HG03521 (cell line): ENCODE results near the gene HGFAC.

Experiments used
- ATAC-seq: cut with Tn5 transposase; IDR thresholded peaks from one replicate; pipeline ENCODE4 v1.9.1; 2021; ENCODE audit warnings: mild to moderate bottlenecking, moderate library complexity; ENCODE audit not compliant: unreplicated experiment

Gene HGFAC

DNA sequence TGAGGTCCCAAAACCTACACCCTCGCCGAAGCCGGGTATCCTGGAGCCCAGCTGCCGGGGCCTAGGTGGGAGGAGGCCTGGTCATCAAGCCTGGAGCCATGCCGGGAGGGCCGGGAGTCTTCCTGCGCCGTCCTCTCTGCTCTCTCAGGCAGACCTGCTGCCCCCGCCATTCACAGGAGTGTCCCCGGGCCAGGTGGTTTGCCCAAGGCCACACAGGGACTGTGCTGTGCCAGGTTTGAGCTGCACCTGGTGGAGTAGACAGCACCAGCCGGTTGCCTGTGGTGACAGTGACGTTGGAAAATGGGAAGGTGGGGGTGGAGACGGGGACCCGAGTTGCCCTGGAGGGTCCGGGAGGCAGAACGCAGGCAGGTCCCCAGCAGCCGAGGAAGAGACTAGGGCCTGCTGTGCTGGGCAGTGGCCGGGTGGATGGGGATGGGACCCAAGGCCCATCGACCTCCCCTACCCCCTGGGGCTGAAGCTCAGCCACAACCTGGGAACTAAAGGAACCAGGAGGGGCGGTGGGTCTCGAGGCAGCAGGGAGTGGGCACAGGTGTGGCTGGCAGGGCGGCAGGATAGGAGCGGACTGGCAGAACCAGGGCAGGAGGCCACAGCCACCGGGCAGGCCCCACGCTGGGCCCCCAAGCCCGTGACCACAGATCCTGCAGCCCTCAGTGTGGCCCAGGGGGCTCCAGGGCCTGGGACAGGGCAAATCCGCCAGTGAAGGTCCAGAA, 30.8 kb downstream of the HGFAC start:
- ATAC-seq: no peak

DNA sequence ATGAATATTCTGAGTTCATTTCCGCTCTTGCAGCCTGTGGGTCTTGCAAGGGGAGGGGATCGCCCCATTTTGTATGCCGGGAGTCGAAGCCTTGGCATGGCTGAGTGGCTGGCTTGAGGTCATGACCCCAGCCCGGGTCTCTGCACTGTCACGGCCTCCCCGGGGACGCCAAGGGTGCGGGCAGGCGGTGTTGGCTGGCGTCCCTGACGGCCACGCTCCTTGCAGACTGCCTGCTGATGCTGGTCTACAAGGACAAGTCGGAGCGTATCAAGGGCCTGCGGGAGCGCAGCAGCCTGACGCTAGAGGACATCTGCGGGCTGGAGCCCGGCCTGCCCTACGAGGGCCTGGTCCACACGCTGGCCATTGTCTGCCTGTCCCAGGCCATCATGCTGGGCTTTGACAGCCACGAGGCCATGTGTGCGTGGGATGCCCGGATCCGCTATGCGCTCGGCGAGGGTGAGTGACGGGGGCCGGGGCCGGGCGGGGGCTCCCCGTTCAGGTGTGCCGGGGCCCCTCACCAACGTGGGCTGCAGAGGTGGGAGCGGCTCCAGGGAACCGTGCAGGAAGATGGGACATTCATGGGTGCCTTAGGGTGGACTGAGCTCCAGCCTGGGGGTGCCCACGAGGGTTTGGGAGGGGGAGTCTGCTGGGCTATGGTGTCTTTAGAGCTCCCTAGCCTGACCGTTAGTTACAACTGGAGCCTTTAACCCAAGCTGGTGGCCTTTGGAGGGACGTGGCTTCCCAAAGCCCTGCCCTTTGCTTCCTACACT, 31.6 kb downstream of the HGFAC start:
- ATAC-seq: no peak

DNA sequence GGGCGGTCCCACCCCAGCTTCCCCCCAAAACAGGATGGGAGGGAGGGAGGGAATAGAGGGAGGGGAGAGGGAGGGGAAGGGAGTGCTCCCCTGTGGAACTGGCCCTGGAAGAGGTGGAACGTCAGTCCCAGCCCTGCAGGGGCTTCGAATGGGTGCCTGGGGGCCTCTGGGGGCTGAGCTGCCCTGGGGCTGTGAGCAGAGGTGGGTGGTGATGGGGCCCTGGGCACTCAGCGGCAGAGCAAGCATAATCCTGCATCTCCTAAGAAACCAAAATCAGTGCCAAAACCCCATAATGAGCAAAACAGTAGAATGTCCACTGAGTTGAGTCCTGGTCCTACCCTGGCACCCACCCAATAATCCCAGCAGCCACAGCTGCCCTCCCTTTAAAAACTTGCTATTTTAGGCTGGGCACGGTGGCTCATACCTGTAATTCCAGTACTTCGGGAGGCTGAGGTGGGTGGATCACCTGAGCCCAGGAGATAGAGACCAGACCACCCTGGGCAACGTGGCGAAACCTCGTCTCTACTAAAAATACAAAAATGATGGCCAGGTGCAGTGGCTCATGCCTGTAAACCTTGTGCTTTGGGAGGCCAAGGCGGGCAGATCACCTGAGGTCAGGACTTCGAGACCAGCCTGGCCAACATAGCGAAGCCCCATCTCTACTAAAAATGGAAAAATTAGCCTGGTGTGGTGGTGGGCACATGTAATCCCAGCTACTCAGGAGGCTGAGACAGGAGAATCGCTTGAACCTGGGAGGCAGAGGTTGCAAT, 32.4 kb downstream of the HGFAC start:
- no peak for ATAC-seq

DNA sequence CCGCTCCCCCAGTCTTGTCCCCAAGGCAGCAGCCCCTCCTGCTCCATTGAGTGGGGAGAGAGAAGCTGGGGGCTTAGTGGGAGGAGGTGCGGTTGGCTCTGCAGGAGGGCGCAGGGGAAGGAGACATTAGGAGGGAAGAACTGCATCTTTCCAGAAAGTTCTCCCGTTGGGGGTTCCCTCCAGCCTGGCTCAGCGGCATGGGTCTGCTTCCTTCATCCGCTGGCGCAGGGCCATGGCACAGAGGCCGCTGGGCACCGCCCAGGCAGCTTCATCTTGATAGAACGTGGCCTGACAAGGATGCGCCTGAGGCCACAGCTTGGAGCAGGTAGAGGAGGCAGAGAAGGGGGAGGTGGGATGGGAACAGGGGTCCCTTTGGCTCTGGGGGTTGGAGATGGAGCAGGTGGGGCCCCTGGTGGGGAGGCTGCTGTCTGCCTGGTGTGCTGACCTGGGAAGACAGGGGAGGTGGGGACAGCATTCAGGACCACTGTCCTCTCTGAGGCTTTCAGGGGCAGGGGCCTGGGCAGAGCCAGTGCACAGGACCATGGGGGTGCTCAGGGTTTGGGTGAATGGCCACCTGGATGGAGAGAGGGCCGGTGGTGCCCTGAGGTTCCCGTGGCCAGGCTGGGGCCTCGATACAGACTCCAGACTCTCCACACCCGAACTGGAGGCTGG, 33.4 kb downstream of the HGFAC start:
- no peak for ATAC-seq

DNA sequence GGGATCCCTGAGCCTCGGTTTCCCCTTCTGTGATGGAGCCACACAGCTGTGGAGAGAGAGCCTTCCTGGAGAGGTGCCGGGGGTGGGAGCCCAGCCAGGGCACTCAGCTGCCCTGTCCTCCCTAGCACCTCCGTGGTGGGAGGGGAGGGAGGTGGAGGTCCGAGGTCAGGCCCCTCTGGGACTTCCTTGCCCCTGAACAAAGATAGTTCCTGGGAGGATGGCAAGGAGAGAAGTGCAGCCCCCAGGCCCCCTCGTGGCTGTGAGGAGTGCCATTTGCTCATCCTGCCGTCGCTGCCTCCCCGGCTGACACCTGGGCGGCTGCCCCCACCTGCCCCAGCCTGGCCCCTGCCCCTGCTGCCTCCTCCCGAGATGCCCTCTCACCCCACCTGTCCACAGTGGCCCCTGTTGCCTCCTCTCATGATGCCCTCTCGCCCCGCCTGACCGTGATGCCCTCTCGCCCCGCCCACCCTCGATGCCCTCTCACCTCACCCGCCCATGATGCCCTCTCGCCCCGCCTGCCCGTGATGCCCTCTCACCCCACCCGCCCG, 34.0 kb downstream of the HGFAC start:
- ATAC-seq: no peak

DNA sequence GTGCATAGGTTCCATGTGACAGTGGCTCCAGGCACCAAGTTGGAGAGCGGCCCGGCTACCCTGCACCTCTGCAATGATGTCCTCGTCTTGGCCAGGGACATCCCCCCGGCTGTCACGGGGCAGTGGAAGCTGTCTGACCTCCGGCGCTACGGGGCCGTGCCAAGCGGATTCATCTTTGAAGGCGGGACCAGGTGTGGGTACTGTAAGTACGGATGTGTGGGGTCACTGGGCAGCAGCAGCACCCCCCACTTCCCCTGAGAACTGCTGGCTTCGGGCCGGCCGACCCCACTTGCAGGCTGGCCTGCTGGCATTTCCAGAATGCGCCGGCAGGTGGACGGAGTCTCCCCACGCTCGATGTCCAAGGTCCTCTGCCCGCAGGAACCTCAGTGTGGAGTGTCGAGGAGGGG, 34.6 kb downstream of the HGFAC start:
- no peak for ATAC-seq

DNA sequence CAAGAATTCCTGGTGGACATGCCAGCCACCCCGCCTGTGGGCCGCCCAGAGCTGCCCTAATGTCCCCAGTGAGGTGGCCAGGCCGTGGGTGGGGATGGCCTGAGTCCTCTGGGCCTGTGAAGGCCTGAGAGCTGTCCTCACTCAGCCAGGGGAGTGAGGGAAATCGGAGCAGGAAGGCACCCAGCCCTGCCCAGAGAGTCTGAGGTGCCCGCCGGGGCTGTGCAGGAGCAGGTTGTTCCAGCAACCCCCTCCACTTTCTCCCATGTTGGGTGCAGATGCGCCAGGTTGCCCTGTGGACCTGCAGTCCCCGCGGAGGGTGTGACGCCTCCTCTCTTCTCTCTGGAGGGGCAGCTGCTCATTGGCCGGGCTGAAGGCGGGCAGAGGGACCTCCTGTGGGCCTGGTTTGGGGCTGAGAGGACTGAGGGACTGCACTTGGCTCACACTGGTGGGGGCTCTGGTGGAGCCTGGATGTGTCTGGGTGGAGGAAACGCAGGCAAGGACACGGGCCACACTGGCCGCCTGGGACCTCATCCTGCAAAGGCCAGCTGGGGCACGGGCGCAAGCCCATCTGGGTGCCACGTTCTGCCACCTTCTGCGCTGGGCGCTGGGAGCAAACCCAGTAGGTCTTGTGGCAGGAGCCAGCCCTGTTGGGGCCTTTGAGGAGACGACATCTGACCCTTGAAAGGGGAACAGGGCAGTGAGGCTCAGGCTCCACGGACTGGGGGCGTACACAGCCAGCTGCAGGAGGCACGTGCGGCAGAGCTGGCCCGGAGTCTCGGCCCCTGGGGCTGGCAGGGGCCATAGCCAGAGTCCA, 35.4 kb downstream of the HGFAC start:
- no peak for ATAC-seq

DNA sequence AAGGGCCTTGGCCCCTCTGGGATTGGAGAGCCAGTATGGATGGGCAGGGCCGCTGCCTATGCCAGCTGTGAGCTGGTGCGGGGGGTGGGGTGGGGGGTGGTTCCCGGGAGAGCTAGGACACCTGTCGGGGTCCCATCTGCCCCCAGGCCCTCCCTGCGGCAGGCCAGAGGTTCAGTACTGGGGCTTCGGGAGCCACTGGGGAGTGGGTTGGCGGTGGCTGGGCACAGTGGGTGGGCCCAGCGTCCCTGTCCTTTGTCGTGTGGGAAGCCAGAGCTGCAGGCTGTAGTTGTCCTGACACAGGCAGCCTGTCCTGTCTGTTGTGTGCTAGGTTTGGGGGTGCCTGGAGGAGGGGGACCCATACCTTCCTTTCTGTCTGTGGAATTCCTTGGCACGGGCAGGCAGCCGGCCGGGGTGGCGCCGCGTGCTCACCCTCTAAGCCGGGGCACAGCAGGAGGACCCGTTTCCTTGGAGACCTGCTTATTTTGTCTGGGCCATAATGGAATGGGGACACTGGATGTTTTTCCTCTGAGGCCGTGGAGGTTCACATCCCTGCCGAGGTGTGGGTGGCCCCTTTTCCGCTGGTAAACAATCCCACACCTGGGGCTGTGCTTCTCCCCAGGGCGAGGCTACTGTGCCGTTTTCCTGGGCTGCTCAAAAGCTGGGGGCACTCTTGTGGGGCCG, 36.1 kb downstream of the HGFAC start:
- ATAC-seq: no peak

DNA sequence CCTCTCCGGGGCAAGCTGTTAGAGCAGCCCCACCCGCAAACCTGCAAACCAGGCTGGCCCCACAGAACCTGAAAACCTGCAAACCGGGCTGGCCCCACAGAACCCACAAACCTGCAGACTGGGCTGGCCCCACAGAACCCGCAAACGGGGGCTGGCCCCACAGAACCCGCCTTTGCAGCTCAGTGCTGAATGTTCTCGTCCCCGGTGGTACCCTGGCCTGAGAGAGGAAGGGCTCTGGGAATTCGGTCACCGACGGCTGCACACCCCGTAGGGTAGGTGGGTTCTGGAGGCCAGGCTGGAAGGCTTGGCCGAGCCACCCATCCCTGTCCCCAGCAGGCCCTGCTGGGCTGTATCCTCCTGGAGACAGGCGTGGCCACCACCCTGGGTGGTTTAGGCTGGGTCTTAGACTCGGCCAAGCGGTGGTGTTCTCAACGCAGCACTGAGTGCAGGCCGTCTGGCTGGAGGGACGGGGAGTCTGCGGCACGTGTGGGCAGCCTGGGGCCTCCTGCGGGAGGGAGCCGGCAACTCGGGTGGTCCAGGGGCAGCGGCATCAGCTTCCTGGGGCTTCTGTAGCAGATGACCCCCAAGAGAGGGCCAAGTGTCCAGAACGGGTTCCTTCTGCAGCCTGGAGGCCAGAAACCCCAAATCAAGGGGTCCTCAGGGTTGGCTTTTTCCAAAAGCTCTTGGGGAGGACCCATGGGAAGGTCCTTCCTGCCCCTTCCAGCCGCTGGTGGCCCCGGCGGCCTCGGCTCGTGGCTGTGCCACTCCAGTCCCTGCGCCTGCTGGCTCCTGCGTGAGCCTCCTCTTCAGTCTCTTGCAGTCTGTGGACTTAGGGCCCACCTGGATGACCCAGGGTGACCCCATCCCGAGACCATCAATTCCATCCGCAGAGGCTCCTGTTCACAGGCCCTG, 36.9 kb downstream of the HGFAC start:
- no peak for ATAC-seq

DNA sequence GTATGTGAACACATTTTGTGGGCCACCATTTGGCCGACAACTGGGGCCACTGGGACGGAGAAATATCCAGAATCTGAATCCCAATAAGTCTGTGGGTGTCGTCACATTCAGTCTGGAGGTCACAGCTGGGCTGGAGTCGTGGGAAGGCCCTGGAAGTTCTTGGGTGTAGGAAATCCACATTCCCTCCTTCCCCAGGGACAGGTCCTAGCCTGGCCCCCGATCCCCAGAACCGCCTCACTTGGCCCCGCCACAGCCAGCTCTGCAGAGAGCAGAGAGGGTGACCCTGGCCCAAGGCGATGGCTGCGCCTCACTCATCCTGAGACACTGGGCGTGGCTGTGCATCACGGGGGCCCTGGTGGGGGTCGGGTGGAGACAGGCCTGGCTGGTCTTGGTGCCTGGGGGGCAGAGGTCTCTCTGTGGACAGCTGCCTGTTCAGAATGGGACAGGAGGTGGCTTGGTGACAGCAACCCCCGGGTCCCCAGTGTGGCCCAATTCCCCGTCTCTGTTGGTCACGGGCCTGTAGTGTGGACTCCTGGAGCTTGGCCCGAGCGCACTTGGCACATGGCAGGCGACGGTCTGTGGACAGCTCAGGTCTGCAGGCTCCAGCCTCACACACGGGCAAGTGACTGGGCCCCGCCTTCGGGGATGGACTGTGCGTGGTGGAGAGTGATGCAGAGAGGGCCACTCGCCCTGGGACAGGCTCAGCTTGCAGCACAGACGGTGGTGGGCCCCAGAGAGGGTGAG, 37.8 kb downstream of the HGFAC start:
- ATAC-seq: no peak

DNA sequence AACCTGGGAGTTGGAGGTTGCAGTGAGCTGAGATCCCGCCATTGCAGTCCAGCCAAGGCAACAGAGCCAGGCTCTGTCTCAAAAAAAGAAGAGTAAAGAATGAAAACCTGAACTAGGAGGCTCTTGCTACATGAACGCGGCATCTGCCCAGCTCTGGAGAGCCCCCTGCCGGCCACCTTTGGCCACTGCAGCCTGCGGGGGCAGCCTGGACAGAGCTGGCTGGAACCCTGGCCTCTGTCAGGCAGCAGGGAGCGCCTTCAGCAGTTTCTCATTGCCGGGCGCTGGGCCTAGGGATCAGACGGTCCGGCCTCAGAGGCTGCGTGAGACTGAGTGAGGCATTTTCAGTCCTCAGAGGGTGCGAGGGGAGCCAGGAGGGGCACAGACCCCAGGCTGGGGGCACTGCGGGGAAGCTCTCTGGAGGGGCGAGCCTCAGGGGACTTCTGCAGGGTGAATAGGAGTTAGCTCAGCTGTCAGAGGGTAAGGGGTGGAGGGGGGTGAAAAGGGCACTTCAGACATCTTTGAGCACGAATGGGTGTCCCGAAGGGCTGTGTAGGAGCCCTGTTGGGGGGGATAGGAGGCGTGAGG, 38.9 kb downstream of the HGFAC start:
- ATAC-seq: no peak

DNA sequence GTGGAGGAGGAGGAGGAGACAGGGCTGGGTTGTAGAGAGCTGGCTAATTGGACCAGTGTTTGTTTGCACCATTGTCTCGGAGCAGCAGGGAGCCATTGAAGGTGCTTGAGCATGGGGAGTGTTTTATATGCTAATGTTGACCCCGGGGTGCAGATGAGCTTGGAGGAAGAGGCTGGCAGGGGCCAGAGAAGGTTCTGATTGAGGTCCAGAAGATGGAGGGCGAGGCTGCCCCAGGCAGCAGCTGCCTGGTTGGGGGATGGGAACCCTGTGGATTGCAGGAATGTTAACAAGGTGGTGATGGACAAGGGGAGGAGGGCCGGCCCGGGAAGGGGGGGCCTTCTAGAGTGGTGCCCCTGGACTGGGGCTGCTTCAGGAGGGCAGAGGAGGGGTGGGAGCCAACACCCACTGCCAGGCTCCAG, 39.4 kb downstream of the HGFAC start:
- ATAC-seq: no peak

DNA sequence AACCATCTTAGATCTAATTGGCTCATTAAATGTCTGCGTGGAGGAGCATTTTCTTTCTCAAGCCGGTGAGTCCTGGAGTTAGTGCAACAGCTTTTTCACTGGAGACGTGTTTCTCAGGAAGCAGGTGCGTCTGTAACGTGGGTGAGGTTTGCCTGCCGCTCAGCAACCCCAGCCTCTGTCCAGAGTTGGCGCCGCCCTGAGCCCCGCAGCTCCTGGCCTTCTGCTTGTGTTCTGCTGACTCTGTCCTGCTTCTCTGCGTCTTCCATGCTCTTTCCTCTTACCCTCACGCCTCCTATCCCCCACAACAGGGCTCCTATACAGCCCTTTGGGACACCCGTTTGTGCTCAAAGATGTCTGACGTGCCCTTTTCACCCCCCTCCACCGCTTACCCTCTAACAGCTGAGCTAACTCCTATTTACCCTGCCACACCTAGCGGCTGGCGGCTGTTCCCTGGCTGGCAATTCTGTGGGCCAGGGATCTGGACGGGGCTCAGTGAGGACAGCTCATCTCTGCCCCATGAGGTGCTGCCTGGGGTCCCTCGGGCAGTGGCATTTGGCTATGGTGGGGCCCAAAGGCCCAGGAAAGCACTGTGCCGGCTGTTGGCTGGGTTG, 40.1 kb downstream of the HGFAC start:
- no peak for ATAC-seq

DNA sequence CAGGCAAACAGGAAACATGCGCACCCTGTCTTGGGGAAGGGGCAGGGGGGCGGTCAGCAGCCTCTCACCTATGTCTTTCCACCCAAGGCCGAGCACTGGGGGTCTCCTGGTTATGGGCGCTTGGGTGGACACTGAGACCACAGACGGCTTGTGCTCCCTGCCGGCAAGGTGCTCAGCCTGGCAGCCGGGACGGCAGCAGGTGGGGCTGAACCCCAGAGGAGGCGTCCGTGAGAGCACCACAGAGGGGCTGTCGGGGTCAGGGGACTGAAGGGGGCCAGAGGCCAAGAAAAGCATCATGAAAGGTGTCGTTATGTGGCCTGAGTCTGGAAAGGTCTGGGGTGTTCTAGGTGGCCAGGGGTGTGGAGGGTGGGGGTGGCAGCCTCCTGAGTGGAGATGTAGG, 40.9 kb downstream of the HGFAC start:
- ATAC-seq: no peak

DNA sequence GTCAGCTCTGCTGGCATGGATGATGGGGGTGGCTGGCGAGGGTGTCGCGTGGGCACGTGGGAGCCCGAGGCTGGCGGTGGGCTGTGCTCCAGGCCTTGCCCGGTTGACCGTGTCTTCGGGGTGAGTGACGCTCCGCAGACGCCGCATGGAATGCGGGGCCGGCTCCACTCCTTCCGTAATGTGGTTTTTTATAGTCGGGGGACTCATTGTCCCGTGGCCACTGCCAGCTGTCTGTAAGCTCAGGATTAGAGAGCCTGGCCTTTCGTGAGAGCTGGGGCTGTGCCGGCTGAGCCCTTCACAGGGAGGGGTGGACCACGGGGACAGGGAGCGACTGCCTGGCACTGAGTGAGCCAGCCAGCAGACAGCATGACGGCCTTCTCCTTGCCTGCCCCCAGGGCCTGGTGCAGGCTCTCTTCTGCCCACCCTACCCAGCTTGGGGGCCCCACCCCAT, 41.7 kb downstream of the HGFAC start:
- no peak for ATAC-seq

DNA sequence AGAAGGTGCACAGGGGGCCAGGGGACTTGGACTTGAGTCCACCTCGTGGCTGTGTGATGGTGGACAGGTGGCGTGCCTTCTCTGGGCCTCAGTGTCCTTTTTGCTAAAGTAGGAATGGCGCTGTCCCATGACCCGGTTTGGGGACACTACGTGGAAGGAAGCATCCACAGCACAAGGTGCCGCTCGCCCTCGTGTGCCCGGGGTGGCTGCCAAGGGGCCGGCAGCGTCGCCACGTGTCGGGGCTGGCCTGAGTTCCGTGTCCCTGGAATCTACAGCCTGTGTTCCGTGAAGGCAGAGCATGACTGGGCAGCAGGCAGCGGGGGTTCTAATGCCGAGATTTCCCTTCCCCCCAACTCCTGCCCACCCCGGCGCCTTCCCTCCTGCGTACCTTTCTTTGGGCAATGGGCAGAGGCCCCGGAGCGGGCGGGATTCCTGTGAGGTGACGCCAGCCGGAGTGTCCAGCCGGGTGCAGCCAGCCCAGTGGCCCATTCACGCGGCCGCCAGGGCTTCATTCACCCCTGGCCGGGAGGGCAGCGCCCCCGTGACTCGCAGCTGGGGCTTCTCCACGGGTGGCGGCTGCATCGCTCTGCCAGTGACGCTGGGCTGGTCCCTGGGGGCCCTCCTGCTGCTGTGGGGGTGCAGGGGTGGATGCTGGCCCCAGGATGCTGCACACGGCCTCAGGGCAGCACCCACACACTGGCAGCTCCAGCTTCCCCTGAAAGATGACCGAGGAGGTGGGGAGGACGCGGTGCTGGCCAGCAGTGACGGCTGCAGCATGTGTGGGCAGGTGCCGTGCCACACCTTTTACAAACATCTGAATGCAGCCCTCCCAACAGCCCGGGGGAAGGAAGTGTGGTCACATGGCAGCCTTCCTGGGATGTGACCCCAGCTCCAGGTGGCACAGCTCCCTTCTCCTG, 42.5 kb downstream of the HGFAC start:
- no peak for ATAC-seq
